ENCODE results near the gene PRB2. TPM values are rescaled to one million over a fixed set of nuclear protein-coding genes. Genes with fewer than 3 reads are reported as not detected.

PRB2 gene
- total RNA-seq, 1 experiment from 2014 or later = not detected

GRCh38 chr12:11344500-11344899 lies 50.9 kb downstream of the PRB2 start:
- no peaks in the 10 kb centered on the region for H3K36me3 Mint-ChIP-seq (ENCODE audit: insufficient read depth, unreplicated experiment)
- no peak for TF ChIP-seq CTCF (IDR thresholded peaks at IDR 0.05; ENCODE audit: unreplicated experiment)
- no TSS peak for BruUV-seq (replicated peaks)
- no peaks in the 10 kb centered on the region for H3K9me3 Mint-ChIP-seq (ENCODE audit: unreplicated experiment)
- no peak overlapping the region for H3K4me3 Mint-ChIP-seq (ENCODE audit: unreplicated experiment)
- H3K27me3 Mint-ChIP-seq (ENCODE audit: insufficient read depth, unreplicated experiment) = no peaks in the 10 kb centered on the region
- H3K4me1 Mint-ChIP-seq (ENCODE audit: insufficient read depth, unreplicated experiment) = no peaks in the 10 kb centered on the region
- POLR2A ChIA-PET = interaction anchor here (0.6 kb wide), 1 partner anchor 109 kb away, joined by 3 read pairs; no protein-coding TSS in a partner anchor
- no peak overlapping the region for H3K27ac Mint-ChIP-seq (ENCODE audit: low read depth, unreplicated experiment)
- DNase-seq (ENCODE audit: unreplicated experiment) = no peak
- intact Hi-C loops (cut with micrococcal nuclease) = no loop called here
- CTCF ChIA-PET = no interaction called here

Other genes starting within 250 kb of the PRB2 start
- 10.5 and 10.9 TPM in 2 replicates for gene SMIM10L1, start 224.4 kb downstream of the PRB2 start, total RNA-seq (2022)
- gene TAS2R42, start 208.6 kb downstream of the PRB2 start, total RNA-seq (2022) = not detected in 2 replicates
- not detected in 2 replicates for gene PRB3, start 125.9 kb downstream of the PRB2 start, total RNA-seq (2022)
- gene PRB4, start 85.1 kb downstream of the PRB2 start, total RNA-seq (2022) = not detected in 2 replicates